WTC11 (cell line): ENCODE measurements around the gene FAM13B. TPM values are rescaled to one million over a fixed set of nuclear protein-coding genes. Genes with fewer than 3 reads are reported as not detected.
A peak's percentile ranks its signal among the peaks of the same experiment; 100 is the strongest.

Experiments used
- ATF6 ChIP-seq: sonication (generic); formaldehyde crosslinking; IDR thresholded peaks from 2 replicates; pipeline ENCODE4 v1.8.1; 2023; ENCODE audit warnings: mild to moderate bottlenecking, missing genetic modification reagents
- CREM ChIP-seq: sonication (generic); formaldehyde crosslinking; IDR thresholded peaks from 2 replicates; pipeline ENCODE4 v1.8.1; 2022; ENCODE audit warnings: mild to moderate bottlenecking, missing genetic modification reagents, moderate library complexity
- FOXK1 ChIP-seq: sonication (generic); formaldehyde crosslinking; IDR thresholded peaks from 2 replicates; pipeline ENCODE4 v1.8.0; 2022; ENCODE audit warnings: mild to moderate bottlenecking, moderate library complexity, missing genetic modification reagents
- FOXP4 ChIP-seq: sonication (generic); formaldehyde crosslinking; IDR thresholded peaks from 2 replicates; pipeline ENCODE4 v1.8.0; 2022; ENCODE audit warnings: mild to moderate bottlenecking, missing genetic modification reagents
- JUN ChIP-seq: sonication (generic); formaldehyde crosslinking; IDR thresholded peaks from 2 replicates; pipeline ENCODE4 v1.8.0; 2023; ENCODE audit warnings: mild to moderate bottlenecking, missing genetic modification reagents
- NR2C2 ChIP-seq: sonication (generic); formaldehyde crosslinking; IDR thresholded peaks from 2 replicates; pipeline ENCODE4 v1.8.0; 2022; ENCODE audit warnings: mild to moderate bottlenecking, missing genetic modification reagents
- PRDM15 ChIP-seq: sonication (generic); formaldehyde crosslinking; IDR thresholded peaks from 2 replicates; pipeline ENCODE4 v1.8.0; 2022; ENCODE audit warnings: missing genetic modification reagents
- PRRX2 ChIP-seq: fragments of 250-450 bp; sonication (Bioruptor Pico); IDR thresholded peaks from 2 replicates; pipeline ENCODE4 v1.8.0; 2021; ENCODE audit warnings: mild to moderate bottlenecking
- SP1 ChIP-seq: sonication (generic); formaldehyde crosslinking; conservative IDR thresholded peaks from 2 replicates; pipeline ENCODE4 v1.8.1; 2022; ENCODE audit warnings: missing genetic modification reagents
- TCF7 ChIP-seq: sonication (generic); formaldehyde crosslinking; IDR thresholded peaks from 2 replicates; pipeline ENCODE4 v1.8.0; 2022; ENCODE audit warnings: mild to moderate bottlenecking, low read depth, missing genetic modification reagents, moderate library complexity
- TEAD4 ChIP-seq: sonication (generic); formaldehyde crosslinking; IDR thresholded peaks from 2 replicates; pipeline ENCODE4 v1.8.0; 2022; ENCODE audit warnings: mild to moderate bottlenecking, missing genetic modification reagents
- ZNF317 ChIP-seq: sonication (generic); formaldehyde crosslinking; IDR thresholded peaks from 2 replicates; pipeline ENCODE4 v1.8.1; 2023; ENCODE audit warnings: low read depth, mild to moderate bottlenecking, moderate library complexity, missing genetic modification reagents, borderline replicate concordance
- ZNF423 ChIP-seq: fragments of 250-450 bp; sonication (Bioruptor Pico); IDR thresholded peaks from 2 replicates; pipeline ENCODE4 v2.1.2; 2022; ENCODE audit warnings: mild to moderate bottlenecking, moderate library complexity
- ZNF532 ChIP-seq: fragments of 250-450 bp; sonication (Bioruptor Pico); IDR thresholded peaks from 2 replicates; pipeline ENCODE4 v1.9.0; 2021; ENCODE audit warnings: mild to moderate bottlenecking, borderline replicate concordance
- ZNF671 ChIP-seq: fragments of 250-450 bp; sonication (Bioruptor Pico); IDR thresholded peaks from 2 replicates; pipeline ENCODE4 v1.8.0; 2021; ENCODE audit warnings: mild to moderate bottlenecking
- total RNA-seq: library from RNA; stranded (reverse); gene quantifications from 3 replicates; pipeline ENCODE4 v1.2.3, GENCODE V29; 2021
- TF ChIP-seq, protein P1 (sequence below): sonication (generic); formaldehyde crosslinking; IDR thresholded peaks from 2 replicates; pipeline ENCODE4 v1.8.0; 2023; ENCODE audit warnings: missing genetic modification reagents, mild to moderate bottlenecking, borderline replicate concordance
- TF ChIP-seq, protein P2 (sequence below): sonication (generic); formaldehyde crosslinking; IDR thresholded peaks from 2 replicates; pipeline ENCODE4 v1.8.0; 2023; ENCODE audit warnings: mild to moderate bottlenecking, missing genetic modification reagents
- TF ChIP-seq, protein P3 (sequence below): sonication (generic); formaldehyde crosslinking; IDR thresholded peaks from 2 replicates; pipeline ENCODE4 v1.8.0; 2022; ENCODE audit warnings: mild to moderate bottlenecking, missing genetic modification reagents

The FAM13B gene
- total RNA-seq, 1 experiment from 2014 or later = 15.6 TPM

DNA sequence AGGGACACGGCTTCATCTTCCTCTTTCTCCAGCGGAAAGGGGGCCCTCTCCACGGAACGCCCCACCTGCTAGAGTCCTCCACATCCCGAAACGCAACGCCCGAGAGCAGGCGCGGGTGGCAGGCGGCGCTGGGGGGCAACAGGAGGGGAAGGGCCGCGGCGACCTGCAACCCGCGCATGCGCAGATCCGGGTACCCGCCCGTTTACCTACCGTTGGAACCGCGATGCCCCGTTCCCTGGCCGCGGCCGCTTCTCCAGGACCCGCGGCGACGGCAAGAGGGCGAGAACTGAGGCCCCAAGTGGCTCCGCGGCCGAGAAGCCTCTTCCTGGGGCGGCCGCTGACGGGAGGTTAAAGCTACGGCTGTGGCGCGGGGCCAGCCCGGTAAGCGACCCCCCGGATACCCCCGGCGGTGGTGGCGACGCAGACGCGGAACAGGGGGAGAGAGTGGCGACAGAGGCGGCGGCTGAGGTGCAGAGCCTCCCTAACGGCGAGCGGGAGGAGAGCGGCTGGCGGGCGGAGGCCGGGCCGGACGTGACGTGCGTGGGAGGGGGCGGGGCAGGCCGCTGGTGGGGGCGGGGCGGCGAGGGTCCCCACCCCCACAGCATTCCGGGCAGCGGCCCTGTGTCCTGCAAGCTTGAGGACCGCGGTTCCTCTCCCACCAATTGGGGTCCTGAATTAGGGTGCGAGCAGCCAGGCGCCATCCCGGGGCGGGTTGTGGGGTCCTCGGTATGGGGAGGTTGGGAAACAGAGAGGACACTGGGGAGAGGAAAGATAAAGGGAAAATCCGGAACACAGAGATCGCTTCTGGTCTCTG lies at the start of gene FAM13B (continued):
- TF ChIP-seq ZNF532 (CRISPR knock-in tag) (no peak), TCF7 (CRISPR knock-in tag) (no peak), ZNF671 (CRISPR knock-in tag) (no peak), JUN (CRISPR knock-in tag) (no peak), FOXK1 (no peak; the same call in 1 of the 2 replicates), FOXP4 (CRISPR knock-in tag) (peak; percentile 27; the same call in 1 of the 2 replicates), PRRX2 (CRISPR knock-in tag) (no peak), CREM (CRISPR knock-in tag) (peak; percentile 67), ATF6 (CRISPR knock-in tag) (no peak), ZNF423 (CRISPR knock-in tag) (no peak), NR2C2 (no peak), ZNF317 (CRISPR knock-in tag) (0 out of 2 replicates have a peak, but pooled peaks have one; percentile 45), SP1 (CRISPR knock-in tag) (peak; percentile 77; the same call in 1 of the 2 replicates), PRDM15 (CRISPR knock-in tag) (no peak; the same call in 1 of the 2 replicates), TEAD4 (CRISPR knock-in tag) (0 out of 2 replicates have a peak, but pooled peaks have one; percentile 20)
- TF ChIP-seq, protein P1, sequence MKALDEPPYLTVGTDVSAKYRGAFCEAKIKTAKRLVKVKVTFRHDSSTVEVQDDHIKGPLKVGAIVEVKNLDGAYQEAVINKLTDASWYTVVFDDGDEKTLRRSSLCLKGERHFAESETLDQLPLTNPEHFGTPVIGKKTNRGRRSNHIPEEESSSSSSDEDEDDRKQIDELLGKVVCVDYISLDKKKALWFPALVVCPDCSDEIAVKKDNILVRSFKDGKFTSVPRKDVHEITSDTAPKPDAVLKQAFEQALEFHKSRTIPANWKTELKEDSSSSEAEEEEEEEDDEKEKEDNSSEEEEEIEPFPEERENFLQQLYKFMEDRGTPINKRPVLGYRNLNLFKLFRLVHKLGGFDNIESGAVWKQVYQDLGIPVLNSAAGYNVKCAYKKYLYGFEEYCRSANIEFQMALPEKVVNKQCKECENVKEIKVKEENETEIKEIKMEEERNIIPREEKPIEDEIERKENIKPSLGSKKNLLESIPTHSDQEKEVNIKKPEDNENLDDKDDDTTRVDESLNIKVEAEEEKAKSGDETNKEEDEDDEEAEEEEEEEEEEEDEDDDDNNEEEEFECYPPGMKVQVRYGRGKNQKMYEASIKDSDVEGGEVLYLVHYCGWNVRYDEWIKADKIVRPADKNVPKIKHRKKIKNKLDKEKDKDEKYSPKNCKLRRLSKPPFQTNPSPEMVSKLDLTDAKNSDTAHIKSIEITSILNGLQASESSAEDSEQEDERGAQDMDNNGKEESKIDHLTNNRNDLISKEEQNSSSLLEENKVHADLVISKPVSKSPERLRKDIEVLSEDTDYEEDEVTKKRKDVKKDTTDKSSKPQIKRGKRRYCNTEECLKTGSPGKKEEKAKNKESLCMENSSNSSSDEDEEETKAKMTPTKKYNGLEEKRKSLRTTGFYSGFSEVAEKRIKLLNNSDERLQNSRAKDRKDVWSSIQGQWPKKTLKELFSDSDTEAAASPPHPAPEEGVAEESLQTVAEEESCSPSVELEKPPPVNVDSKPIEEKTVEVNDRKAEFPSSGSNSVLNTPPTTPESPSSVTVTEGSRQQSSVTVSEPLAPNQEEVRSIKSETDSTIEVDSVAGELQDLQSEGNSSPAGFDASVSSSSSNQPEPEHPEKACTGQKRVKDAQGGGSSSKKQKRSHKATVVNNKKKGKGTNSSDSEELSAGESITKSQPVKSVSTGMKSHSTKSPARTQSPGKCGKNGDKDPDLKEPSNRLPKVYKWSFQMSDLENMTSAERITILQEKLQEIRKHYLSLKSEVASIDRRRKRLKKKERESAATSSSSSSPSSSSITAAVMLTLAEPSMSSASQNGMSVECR (CRISPR knock-in tag) = peak; percentile 50; the same call in 1 of the 2 replicates
- TF ChIP-seq, protein P2, sequence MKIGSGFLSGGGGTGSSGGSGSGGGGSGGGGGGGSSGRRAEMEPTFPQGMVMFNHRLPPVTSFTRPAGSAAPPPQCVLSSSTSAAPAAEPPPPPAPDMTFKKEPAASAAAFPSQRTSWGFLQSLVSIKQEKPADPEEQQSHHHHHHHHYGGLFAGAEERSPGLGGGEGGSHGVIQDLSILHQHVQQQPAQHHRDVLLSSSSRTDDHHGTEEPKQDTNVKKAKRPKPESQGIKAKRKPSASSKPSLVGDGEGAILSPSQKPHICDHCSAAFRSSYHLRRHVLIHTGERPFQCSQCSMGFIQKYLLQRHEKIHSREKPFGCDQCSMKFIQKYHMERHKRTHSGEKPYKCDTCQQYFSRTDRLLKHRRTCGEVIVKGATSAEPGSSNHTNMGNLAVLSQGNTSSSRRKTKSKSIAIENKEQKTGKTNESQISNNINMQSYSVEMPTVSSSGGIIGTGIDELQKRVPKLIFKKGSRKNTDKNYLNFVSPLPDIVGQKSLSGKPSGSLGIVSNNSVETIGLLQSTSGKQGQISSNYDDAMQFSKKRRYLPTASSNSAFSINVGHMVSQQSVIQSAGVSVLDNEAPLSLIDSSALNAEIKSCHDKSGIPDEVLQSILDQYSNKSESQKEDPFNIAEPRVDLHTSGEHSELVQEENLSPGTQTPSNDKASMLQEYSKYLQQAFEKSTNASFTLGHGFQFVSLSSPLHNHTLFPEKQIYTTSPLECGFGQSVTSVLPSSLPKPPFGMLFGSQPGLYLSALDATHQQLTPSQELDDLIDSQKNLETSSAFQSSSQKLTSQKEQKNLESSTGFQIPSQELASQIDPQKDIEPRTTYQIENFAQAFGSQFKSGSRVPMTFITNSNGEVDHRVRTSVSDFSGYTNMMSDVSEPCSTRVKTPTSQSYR = peak; percentile 82; the same call in 1 of the 2 replicates
- TF ChIP-seq, protein P3, sequence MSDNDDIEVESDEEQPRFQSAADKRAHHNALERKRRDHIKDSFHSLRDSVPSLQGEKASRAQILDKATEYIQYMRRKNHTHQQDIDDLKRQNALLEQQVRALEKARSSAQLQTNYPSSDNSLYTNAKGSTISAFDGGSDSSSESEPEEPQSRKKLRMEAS (CRISPR knock-in tag) = peak; percentile 16
